Caco-2 (cell line): Measurements from ENCODE around the gene NME1. TPM values are rescaled to one million over a fixed set of nuclear protein-coding genes. Genes with fewer than 3 reads are reported as not detected.

Experiments
- BruUV-seq: library from RNA; stranded (reverse); fragments of 400-500 nt; replicated peaks from 2 replicates; lab custom pipeline; 2021; lab: Mats Ljungman, UMichigan
- CTCF ChIA-PET: fragments of 300-600 bp; sonication (Branson Sonifier 250); formaldehyde crosslinking; loops from one replicate; lab custom pipeline; 2022; ENCODE audit warnings: antibody characterized with exemption; lab: Charles Lee
- POLR2A ChIA-PET: fragments of 300-600 bp; sonication (Branson Sonifier 250); formaldehyde crosslinking; loops from one replicate; lab custom pipeline; 2022; ENCODE audit warnings: antibody characterized with exemption; lab: Charles Lee
- DNase-seq, 2 experiments: peaks; one replicate each; pipeline versions ENCODE4 v3.0.0 to v3.0.0-alpha.2; 2020 to 2022
- H3K27me3 ChIP-seq: replicated peaks from 2 replicates; pipeline ENCODE4 v1.6.0; 2011; ENCODE audit warnings: low read length; ENCODE audit not compliant: control insufficient read depth, insufficient read depth
- H3K36me3 ChIP-seq: 2 replicates; pipeline ENCODE4 v1.5.1; 2011; ENCODE audit warnings: low read length; ENCODE audit not compliant: control insufficient read depth, insufficient read depth
- H3K4me1 ChIP-seq: fragments of 250-450 bp; sonication (Bioruptor Pico); 2 replicates; pipeline ENCODE4 v1.5.1; 2020; ENCODE audit warnings: mild to moderate bottlenecking
- H3K4me3 ChIP-seq: 2 replicates; pipeline ENCODE4 v1.5.1; 2011; ENCODE audit warnings: low read depth, mild to moderate bottlenecking, control low read depth, low read length
- H3K9me3 ChIP-seq: fragments of 250-450 bp; sonication (Bioruptor Pico); 2 replicates; pipeline ENCODE4 v1.5.1; 2020; ENCODE audit warnings: mild to moderate bottlenecking, moderate library complexity
- H3K27ac Mint-ChIP-seq: one replicate; pipeline ENCODE4 v1.8.0; 2022; ENCODE audit warnings: mixed read lengths; ENCODE audit not compliant: unreplicated experiment
- H3K27me3 Mint-ChIP-seq: one replicate; pipeline ENCODE4 v1.8.0; 2022; ENCODE audit warnings: mixed read lengths; ENCODE audit not compliant: insufficient read depth, unreplicated experiment
- H3K36me3 Mint-ChIP-seq: one replicate; pipeline ENCODE4 v1.8.0; 2022; ENCODE audit warnings: mild to moderate bottlenecking, mixed read lengths; ENCODE audit not compliant: insufficient read depth, unreplicated experiment
- H3K4me1 Mint-ChIP-seq: one replicate; pipeline ENCODE4 v1.8.0; 2022; ENCODE audit warnings: low read depth, mixed read lengths; ENCODE audit not compliant: unreplicated experiment
- H3K4me3 Mint-ChIP-seq: one replicate; pipeline ENCODE4 v1.8.0; 2022; ENCODE audit warnings: mild to moderate bottlenecking, moderate library complexity, mixed read lengths; ENCODE audit not compliant: unreplicated experiment
- H3K9me3 Mint-ChIP-seq: one replicate; pipeline ENCODE4 v1.8.0; 2022; ENCODE audit warnings: mixed read lengths; ENCODE audit not compliant: unreplicated experiment
- intact Hi-C: fragments of 100-400 bp; cut with micrococcal nuclease; formaldehyde crosslinking; loops from one replicate; pipeline ENCODE4 v1.10.0; 2022; ENCODE audit not compliant: unreplicated experiment
- total RNA-seq: library from RNA; stranded (reverse); gene quantifications from 2 replicates; pipeline ENCODE4 v1.2.3, GENCODE V29; 2022
- TF ChIP-seq, protein P1 (sequence below), 2 experiments: fragments of 200-600 bp in 1 of 2; IDR thresholded peaks; 1 replicate in 1 of 2; 2 replicates in 1 of 2; pipeline versions ENCODE4 v1.5.1 to v1.8.0; 2011 to 2022; ENCODE audit warnings: antibody characterized with exemption in 1 of 2, control low read depth in 1 of 2, inconsistent platforms in 1 of 2, low read depth in 1 of 2, low read length in 1 of 2, mild to moderate bottlenecking in 1 of 2, moderate library complexity in 1 of 2; ENCODE audit not compliant: insufficient read depth in 1 of 2, severe bottlenecking in 1 of 2, unreplicated experiment in 1 of 2

NME1 gene
- total RNA-seq, 1 experiment from 2014 or later: 278 TPM

DNA sequence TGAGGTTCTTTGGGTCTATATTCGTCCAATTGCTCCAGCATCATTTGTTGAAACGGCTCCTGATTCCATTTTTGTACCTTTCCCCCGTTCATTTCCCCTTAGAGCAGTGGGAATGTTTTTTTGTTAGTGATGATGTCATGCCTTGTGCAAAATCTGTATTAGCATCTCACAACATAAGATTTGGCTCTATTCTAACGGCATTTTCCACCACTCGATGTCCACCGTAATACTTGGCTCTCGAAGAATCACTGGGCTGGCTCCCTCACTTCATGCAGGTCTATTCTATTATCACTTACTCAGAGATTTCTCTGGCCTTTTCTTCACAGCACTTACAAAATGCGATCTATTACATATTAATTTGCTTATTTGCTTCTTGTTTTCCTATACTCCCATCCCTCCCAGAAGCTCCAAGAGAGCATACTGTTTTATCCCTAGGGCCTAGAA, 571 bp upstream of the NME1 start:
- Histone ChIP-seq H3K36me3 (no peaks in the 10 kb centered on the region), H3K4me1 (peaks cover 9% of the 10 kb centered on the region), H3K4me3 (peak overlapping the region; percentile 36), H3K9me3 (no peaks in the 10 kb centered on the region), H3K27me3 (no peaks in the 10 kb centered on the region)
- TSS peak; percentile 57 for BruUV-seq
- DNase-seq: peak in 1 of 2 experiments; percentile 32
- ChIA-PET POLR2A (interaction anchor here (0.5 to 2.5 kb wide), 6 partner anchors 9 to 108 kb away, joined by 3 to 42 read pairs (median 3); partner anchors contain the start of genes NME2 and SPAG9), CTCF (interaction anchor here (0.6 to 2.3 kb wide), 13 partner anchors 10 to 300 kb away, joined by 3 to 20 read pairs (median 5); partner anchors contain the start of genes NME2 and SPAG9)
- peaks cover 25% of the 10 kb centered on the region for H3K36me3 Mint-ChIP-seq
- TF ChIP-seq, protein P1, sequence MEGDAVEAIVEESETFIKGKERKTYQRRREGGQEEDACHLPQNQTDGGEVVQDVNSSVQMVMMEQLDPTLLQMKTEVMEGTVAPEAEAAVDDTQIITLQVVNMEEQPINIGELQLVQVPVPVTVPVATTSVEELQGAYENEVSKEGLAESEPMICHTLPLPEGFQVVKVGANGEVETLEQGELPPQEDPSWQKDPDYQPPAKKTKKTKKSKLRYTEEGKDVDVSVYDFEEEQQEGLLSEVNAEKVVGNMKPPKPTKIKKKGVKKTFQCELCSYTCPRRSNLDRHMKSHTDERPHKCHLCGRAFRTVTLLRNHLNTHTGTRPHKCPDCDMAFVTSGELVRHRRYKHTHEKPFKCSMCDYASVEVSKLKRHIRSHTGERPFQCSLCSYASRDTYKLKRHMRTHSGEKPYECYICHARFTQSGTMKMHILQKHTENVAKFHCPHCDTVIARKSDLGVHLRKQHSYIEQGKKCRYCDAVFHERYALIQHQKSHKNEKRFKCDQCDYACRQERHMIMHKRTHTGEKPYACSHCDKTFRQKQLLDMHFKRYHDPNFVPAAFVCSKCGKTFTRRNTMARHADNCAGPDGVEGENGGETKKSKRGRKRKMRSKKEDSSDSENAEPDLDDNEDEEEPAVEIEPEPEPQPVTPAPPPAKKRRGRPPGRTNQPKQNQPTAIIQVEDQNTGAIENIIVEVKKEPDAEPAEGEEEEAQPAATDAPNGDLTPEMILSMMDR (IDR thresholded peaks at IDR 0.05; ENCODE audit: insufficient read depth in 1 of 2, low read depth in 1 of 2, low read length in 1 of 2, severe bottlenecking in 1 of 2, unreplicated experiment in 1 of 2): no peak
- intact Hi-C loops: loop anchor here (1.0 to 5.0 kb wide), 6 partner anchors 26 to 285 kb away; partner anchors contain the start of gene TOB1
- H3K27ac Mint-ChIP-seq: no peak overlapping the region
- no peaks in the 10 kb centered on the region for H3K9me3 Mint-ChIP-seq
- no peak overlapping the region for H3K4me3 Mint-ChIP-seq
- H3K27me3 Mint-ChIP-seq: no peaks in the 10 kb centered on the region
- peaks cover under 1% of the 10 kb centered on the region for H3K4me1 Mint-ChIP-seq

DNA sequence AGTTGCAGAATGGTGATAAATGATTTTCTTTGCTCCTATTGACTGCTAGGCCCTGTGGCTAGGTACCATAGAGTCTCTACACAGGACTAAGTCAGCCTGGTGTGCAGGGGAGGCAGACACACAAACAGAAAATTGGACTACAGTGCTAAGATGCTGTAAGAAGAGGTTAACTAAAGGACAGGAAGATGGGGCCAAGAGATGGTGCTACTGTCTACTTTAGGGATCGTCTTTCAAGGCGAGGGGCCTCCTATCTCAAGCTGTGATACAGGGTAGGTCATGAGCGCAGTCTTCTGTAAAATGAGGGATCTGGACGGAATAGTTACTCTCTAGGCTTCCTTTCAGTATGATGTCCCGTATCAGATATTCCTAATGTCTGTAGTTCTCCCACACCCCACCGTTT, 817 bp downstream of the NME1 start:
- Histone ChIP-seq H3K27me3 (no peaks in the 10 kb centered on the region), H3K4me1 (peaks cover 9% of the 10 kb centered on the region), H3K9me3 (no peaks in the 10 kb centered on the region), H3K4me3 (peak overlapping the region; percentile 69), H3K36me3 (no peaks in the 10 kb centered on the region; the same call in 1 of the 2 replicates)
- no peak overlapping the region for H3K4me3 Mint-ChIP-seq
- intact Hi-C loops: loop anchor here (5.0 kb wide), 1 partner anchor 287 kb away; the partner anchor contains the start of gene TOB1
- TF ChIP-seq, protein P1 (IDR thresholded peaks at IDR 0.05; ENCODE audit: insufficient read depth in 1 of 2, low read depth in 1 of 2, low read length in 1 of 2, severe bottlenecking in 1 of 2, unreplicated experiment in 1 of 2): no peak
- H3K27me3 Mint-ChIP-seq: no peaks in the 10 kb centered on the region
- peaks cover 37% of the 10 kb centered on the region for H3K36me3 Mint-ChIP-seq
- no peaks in the 10 kb centered on the region for H3K9me3 Mint-ChIP-seq
- H3K4me1 Mint-ChIP-seq: no peaks in the 10 kb centered on the region
- ChIA-PET POLR2A (interaction anchor here (0.5 kb wide), 1 partner anchor 61 kb away, joined by 3 read pairs; no protein-coding TSS in a partner anchor), CTCF (interaction anchor here (1.2 to 2.3 kb wide), 2 partner anchors 77 to 153 kb away, joined by 3 to 11 read pairs; no protein-coding TSS in a partner anchor)
- BruUV-seq: no TSS peak
- no peak overlapping the region for H3K27ac Mint-ChIP-seq
- peak in 1 of 2 experiments; percentile 18 for DNase-seq

DNA sequence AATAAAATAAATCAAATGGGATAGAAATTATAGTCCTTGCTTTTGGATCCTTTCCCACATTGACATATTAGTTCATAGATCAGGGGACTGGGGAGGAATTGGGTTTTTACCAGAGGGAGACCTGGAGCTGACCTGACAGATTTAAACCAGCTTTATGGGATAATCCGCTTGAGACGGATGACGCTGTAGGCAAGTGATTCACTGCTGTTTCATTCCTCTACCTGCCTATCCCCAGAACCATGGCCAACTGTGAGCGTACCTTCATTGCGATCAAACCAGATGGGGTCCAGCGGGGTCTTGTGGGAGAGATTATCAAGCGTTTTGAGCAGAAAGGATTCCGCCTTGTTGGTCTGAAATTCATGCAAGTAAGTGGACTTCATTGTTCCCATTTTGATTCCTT, 2.1 kb downstream of the NME1 start:
- ChIA-PET POLR2A (interaction anchor here (0.9 to 1.0 kb wide), 2 partner anchors 11 to 34 kb away, joined by 3 to 4 read pairs; partner anchors contain the start of genes NME2 and SPAG9), CTCF (no interaction called here)
- Mint-ChIP-seq H3K9me3 (no peaks in the 10 kb centered on the region), H3K27me3 (no peaks in the 10 kb centered on the region), H3K4me1 (no peaks in the 10 kb centered on the region), H3K27ac (no peak overlapping the region), H3K36me3 (peaks cover 45% of the 10 kb centered on the region), H3K4me3 (peak overlapping the region; percentile 40)
- no TSS peak for BruUV-seq
- TF ChIP-seq, protein P1 (IDR thresholded peaks at IDR 0.05; ENCODE audit: insufficient read depth in 1 of 2, low read depth in 1 of 2, low read length in 1 of 2, severe bottlenecking in 1 of 2, unreplicated experiment in 1 of 2): no peak
- Histone ChIP-seq H3K9me3 (no peaks in the 10 kb centered on the region), H3K36me3 (no peaks in the 10 kb centered on the region; the same call in 1 of the 2 replicates), H3K4me3 (no peak overlapping the region), H3K27me3 (no peaks in the 10 kb centered on the region), H3K4me1 (peaks cover 9% of the 10 kb centered on the region)
- no peak for DNase-seq
- intact Hi-C loops: no loop called here
